HG02884 (cell line): ENCODE data around the gene BSG.
"Not testable (repeated sequence)": the region's sequence is repeated elsewhere in the genome, so short reads cannot be mapped to it uniquely, and the experiment has no call there.

Experiments used
- ATAC-seq: cut with Tn5 transposase; IDR thresholded peaks from one replicate; pipeline ENCODE4 v1.9.1; 2021; ENCODE audit warnings: mild to moderate bottlenecking, moderate library complexity; ENCODE audit not compliant: unreplicated experiment

Gene BSG

DNA sequence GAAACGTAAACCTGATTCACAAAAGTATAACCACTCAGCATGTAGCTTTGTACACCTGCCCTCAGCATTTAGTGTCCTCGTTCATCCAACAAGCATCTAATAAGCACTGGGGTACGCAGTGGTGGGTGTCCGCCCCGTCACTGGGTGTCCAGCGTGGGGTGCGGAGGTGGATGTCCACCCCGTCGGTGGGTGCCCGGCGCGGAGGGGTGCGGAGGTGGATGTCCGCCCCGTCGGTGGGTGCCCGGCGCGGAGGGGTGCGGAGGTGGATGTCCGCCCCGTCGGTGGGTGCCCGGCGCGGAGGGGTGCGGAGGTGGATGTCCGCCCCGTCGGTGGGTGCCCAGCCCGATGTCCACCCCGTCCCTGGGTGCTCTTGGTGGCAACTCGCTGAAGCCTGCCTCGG is 12.8 kb downstream of the BSG start:
- ATAC-seq: not testable (repeated sequence)

DNA sequence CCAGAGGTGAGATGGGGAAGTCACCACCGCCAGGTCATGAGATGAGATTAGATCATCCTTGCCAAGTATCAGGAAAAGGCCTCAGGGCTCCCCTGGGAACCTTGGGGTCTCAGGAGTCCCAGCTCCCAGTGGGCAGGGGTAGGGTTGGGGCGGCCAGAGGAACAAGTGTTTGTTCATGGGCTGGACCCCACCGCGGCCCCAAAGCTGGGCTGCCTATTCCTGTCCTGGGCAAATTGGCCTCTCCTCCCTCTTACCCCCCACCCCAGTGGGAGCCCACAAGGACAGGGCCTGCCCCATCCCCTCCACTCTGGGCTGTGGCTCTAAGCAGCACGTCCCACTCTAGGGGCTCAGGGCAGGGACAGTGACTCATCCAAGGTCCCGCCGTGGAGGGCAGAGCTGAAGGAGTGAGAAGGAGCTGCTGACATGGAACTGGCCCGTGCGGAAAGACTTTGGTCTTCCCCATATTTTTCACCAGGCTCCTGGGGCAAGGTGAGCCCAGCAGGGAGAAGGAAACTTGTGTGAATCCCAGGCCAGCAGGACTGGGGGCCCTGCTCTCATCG is 13.2 kb downstream of the BSG start:
- ATAC-seq: no peak

GRCh38 chr19:588093-588740 is 15.8 kb downstream of the BSG start:
- no peak for ATAC-seq

- ATAC-seq: no peak
Observed at GRCh38 chr19:588741-589692, 16.6 kb downstream of the BSG start.

- ATAC-seq: no peak
Observed at GRCh38 chr19:589693-590395, 17.4 kb downstream of the BSG start, which contains the start of gene HCN2. HCN2 (plus strand) TSS chr19:589881; CDS start chr19:589946, 65 bp downstream.

- no peak for ATAC-seq
Observed at GRCh38 chr19:590396-590745, 18.0 kb downstream of the BSG start.

DNA sequence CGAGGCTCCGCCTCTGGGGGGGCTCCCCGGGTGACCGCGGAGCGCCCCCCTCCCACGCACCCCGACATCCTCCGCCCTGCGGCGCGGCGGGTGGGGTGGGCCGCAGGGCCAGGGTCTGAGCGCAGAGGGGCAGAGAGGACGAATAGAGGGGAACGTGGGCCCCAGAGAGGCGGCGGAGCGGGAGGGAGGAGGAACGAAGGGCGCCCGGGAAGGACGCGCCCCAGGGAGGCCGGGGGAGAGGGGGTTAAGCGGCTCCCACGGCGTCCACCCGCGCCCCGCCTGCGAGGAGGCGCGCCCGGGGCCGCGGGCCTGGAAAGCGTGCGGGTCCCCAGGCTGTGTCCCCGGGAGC is 18.3 kb downstream of the BSG start:
- ATAC-seq: no peak

GRCh38 chr19:591099-591958 is 18.9 kb downstream of the BSG start:
- no peak for ATAC-seq

- no peak for ATAC-seq
Observed at GRCh38 chr19:592101-592500, 19.7 kb downstream of the BSG start.

DNA sequence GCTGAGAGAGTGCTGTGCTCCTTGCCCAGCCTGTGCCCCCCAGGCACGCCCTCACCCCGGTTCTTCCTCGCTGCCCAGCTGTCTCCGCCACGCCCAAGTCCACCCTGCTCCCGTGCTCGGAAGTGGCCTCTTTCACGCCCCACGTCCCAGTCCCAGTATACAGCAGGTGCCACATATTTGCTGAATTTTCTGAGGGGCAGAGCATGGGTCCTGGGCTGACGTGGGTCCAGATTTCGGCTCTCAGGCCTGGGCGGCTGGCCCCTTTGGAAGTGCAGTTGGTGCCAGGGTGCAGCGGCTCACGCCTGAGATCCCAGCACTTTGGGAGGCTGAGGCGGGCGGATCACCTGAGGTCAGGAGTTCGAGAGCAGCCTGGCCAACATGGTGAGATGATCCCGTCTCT is 20.7 kb downstream of the BSG start:
- ATAC-seq: no peak

DNA sequence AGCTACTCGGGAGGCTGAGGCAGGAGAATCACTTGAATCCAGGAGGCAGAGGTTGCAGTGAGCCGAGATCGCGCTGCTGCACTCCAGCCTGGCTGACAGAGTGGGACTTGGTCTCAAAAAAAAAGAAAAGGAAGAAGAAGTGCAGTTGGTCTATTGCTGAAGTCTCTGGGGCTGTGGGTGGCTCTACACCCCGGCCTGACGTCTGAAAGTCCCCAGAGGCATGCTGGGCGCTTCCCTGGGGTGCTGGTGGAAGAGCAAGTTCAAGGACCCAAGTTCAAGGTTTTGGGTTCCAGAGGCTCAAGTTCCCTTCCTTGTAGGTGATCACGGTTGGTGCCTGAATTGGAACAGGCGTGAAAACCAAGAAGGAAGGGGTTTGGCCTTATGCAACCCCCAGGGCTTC is 21.1 kb downstream of the BSG start:
- ATAC-seq: no peak

DNA sequence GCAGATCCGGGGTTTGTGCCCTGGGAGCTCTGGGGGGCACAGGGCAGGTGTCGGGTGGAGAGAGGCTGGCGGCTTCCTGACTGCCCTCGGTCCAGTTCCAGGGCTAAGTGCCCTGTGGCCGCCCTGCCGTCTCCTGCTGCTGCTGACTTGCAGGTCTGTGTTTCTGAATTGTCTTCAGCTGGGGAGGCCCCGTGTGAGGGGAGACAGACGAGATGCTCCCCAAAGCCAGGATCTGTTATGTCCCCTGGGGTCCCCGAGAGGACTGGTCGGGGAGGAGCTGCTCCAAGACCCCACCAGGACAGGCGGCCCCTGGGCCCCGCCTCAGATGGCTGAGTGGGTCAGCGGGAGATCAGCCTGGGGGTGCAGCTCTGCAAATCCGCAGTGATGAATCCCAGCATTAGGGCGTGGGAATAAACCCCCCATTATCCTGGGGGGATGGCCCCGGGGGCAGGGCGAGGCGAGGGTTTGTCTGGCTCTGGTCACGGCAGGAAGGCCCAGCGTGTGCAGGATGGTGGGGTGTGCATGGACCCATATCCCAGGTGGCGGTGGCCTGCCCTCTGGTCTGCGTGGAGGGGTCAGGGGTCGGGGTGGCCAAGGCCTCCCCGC is 22.0 kb downstream of the BSG start:
- ATAC-seq: no peak

- ATAC-seq: no peak
Observed at GRCh38 chr19:595326-596262, 23.2 kb downstream of the BSG start.

- no peak for ATAC-seq
Observed at GRCh38 chr19:596263-596655, 23.9 kb downstream of the BSG start.

DNA sequence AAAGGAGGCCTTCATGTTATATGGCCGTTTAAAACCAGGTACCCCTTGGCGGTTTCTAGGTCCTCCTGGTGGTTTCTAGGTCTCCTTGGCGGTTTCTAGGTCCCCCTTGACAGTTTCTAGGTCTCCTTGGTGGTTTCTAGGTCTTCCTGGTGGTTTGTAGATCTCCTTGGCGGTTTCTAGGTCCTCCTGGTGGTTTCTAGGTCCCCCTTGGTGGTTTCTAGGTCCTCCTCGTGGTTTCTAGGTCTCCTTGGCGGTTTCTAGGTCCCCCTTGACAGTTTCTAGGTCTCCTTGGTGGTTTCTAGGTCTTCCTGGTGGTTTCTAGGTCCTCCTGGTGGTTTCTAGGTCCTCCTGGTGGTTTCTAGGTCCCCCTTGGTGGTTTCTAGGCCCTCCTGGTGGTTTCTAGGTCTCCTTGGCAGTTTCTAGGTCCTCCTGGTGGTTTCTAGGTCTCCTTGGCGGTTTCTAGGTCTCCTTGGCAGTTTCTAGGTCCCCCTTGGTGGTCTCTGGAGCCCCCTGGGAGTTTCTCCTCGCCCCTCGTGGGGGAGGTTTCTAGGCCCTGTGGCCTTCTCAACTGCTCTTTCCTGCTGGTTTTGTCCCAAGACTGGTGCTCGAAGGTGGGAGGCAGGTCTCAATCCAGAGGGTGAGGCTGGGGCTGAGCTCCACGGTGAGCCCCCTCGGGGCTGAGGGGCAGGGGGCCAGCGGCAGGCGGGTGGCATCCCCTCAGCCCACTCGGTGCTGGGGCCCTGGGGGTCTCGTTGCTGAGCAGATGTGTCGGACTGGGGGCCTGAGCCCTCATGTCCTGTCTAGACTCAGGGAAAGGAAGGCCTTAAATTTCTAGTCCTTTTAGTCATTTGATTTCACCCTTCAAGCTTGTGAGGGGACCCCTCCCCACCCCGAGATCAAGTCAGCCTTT is 25.3 kb downstream of the BSG start:
- no peak for ATAC-seq

- no peak for ATAC-seq
Observed at GRCh38 chr19:601310-601709, 28.9 kb downstream of the BSG start.

DNA sequence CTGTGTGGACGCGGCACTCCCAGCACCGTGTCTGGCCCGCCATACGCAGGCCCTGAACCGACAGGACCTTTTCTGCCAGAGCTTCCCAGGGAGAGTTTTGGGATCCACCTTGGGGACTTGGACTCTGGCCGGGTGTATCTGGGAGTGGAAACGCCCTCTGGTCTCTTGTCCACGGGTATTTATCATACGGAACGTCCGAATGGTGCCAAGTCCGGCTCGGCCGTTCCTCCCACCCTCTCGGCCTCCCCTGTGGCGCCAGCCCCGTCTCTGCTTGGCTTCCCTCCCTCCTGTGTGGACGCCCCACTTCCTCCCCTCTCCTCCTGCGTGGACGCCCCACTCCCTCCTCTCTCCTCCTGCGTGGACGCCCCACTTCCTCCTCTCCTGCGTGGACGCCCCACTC is 29.4 kb downstream of the BSG start:
- no peak for ATAC-seq
